ENCODE results near the gene GRB10.

GRB10 gene

GRCh38 chr7:50723173-50723572, 59.5 kb downstream of the GRB10 start:
- no peak for DNase-seq (ENCODE audit: low read depth)
- TF ChIP-seq CTCF (IDR thresholded peaks at IDR 0.05; ENCODE audit: low read depth, low read length, missing control alignments), result no peak
- no peak overlapping the region for H3K4me3 ChIP-seq (ENCODE audit: low read depth, low read length)

DNA sequence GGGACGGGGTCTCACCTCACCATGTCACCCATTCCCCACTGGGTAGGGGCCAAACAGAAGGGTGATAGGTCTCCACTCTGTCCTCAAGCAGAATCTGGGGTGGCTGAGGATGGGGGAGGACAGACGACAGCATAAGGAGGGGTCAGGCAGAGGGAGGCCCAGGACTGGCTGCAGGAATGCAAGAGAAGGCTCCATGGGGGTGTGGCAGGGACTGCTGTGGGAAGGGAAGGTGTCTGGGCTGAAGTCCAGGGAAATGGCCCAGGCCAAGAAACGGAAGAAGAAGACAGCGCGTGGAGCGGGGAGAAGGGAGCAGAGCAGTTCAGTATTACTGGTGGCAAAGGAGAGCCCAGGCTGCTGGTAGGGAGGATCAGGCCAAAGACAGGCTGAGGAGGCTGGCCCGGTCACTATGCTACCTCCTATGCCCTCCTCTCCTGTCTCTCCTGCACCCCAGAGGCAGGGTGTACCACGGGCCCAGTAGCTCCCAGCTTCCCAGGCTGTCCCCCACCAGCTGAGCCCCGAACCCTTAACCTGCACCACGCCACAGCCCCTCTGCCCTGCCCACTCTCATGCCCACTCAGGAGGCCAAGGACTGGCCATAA, 60.9 kb downstream of the GRB10 start:
- TF ChIP-seq CTCF (IDR thresholded peaks at IDR 0.05; ENCODE audit: low read depth, low read length, missing control alignments), result no peak
- no peak for DNase-seq (ENCODE audit: low read depth)
- H3K4me3 ChIP-seq (ENCODE audit: low read depth, low read length), result no peak overlapping the region

DNA sequence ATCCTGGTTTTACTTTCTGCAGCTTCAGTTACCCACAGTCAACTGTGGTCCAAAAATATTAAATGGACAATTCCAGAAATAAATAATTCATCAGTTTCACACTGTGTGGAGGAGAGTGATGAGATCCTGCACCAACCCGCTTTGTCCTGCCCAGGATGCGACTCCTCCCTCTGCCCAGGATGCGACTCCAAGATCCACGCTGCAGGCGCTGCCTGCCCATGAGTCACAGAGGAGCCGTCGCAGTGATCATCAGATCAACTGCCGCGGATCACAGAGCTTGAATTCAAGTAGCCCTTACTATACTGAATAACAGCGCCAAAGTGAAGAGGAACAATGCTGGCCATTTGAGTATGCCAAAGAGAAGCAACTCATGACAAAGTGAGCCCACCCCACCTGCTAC, 61.5 kb downstream of the GRB10 start:
- H3K4me3 ChIP-seq (ENCODE audit: low read depth, low read length), result no peak overlapping the region
- DNase-seq (ENCODE audit: low read depth), result no peak
- no peak for TF ChIP-seq CTCF (IDR thresholded peaks at IDR 0.05; ENCODE audit: low read depth, low read length, missing control alignments)

- TF ChIP-seq CTCF (IDR thresholded peaks at IDR 0.05; ENCODE audit: low read depth, low read length, missing control alignments), result no peak
- H3K4me3 ChIP-seq (ENCODE audit: low read depth, low read length), result no peak overlapping the region
- no peak for DNase-seq (ENCODE audit: low read depth)
Measured at GRCh38 chr7:50720295-50720694, 62.4 kb downstream of the GRB10 start.

GRCh38 chr7:50718876-50719275, 63.8 kb downstream of the GRB10 start:
- no peak overlapping the region for H3K4me3 ChIP-seq (ENCODE audit: low read depth, low read length)
- TF ChIP-seq CTCF (IDR thresholded peaks at IDR 0.05; ENCODE audit: low read depth, low read length, missing control alignments), result no peak
- no peak for DNase-seq (ENCODE audit: low read depth)

DNA sequence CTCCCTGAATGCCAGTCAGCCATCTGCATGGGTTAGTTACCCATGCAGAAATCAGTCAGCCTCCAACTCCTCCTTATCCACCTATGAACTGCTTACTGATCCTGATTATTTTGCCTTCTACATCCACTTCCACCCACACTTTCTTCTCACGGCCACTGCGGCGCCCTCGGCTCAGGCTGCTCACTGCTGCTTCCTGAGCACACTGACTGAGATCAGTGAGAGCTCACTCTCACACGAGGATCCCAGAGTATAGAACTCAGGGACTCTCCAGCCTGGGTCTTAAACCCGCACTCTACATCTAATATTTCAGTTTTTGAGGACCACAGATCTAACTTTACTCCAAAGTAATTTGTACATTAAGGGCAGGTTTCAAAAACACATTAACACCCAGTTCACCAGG, 64.4 kb downstream of the GRB10 start:
- H3K4me3 ChIP-seq (ENCODE audit: low read depth, low read length), result no peak overlapping the region
- no peak for DNase-seq (ENCODE audit: low read depth)
- TF ChIP-seq CTCF (IDR thresholded peaks at IDR 0.05; ENCODE audit: low read depth, low read length, missing control alignments), result no peak

DNA sequence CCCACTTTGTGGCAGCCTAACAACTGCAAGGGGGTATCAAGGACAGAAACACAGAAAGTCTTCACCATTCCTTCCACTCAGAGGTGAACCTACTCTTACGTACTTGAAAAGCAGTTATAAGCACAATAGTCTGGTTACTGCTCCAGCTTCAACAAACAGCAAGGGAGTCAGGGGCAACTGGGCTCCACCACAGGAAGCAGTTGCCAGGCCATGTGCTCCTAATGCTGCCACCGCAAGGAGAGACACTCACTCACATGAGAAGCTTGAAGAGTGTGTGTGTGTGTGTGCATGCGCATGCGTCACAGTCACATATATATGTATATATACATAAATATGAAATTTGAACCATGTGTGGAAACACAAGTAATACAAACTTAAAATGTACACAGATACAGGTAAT, 65.5 kb downstream of the GRB10 start:
- TF ChIP-seq CTCF (IDR thresholded peaks at IDR 0.05; ENCODE audit: low read depth, low read length, missing control alignments), result no peak
- H3K4me3 ChIP-seq (ENCODE audit: low read depth, low read length), result no peak overlapping the region
- no peak for DNase-seq (ENCODE audit: low read depth)

All from GM12864 (cell line).